ENCODE measurements around the gene AP1S2.

DNA sequence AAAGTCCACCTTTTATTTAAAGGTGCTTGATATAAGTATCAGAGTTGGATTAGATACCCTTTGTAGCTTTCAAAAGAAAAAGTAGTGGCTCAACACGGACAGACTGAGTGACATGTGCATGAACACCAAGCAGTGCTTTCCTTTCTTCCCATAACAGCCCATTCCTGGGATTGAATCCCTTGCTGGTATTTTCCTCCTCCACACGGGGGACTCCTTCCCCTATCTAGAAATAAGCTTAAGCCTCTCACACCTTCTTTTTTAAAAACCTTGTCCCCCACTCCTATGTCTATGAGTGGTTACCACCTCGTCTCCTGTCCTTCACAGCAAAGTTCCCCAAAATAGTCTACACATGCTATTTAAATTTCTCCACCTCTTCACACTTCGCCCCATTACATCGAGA, 5.1 kb downstream of the AP1S2 start:
- no peak for TF ChIP-seq POLR2A (IDR thresholded peaks at IDR 0.05; ENCODE audit: low read length)
- TF ChIP-seq GATA1 (IDR thresholded peaks at IDR 0.05; ENCODE audit: low read depth, low read length): no peak
